K562 (cell line): Measurements from ENCODE around the gene CHD1L. TPM values are rescaled to one million over a fixed set of nuclear protein-coding genes. Genes with fewer than 3 reads are reported as not detected.
A peak's percentile ranks its signal among the peaks of the same experiment; 100 is the strongest.

ENCODE experiments used
- ATAC-seq: fragments of 200-7000 bp; cut with Tn5 transposase; 3 replicates; pipeline ENCODE4 v1.9.1; 2020; ENCODE audit warnings: moderate library complexity
- BruUV-seq: library from RNA; stranded (reverse); fragments of 400-500 nt; replicated peaks from 2 replicates; lab custom pipeline; 2021; lab: Mats Ljungman, UMichigan
- CTCF ChIA-PET: fragments of 300-600 bp; formaldehyde crosslinking; extraction: SDS; loops from one replicate; lab custom pipeline; 2021; ENCODE audit warnings: low intra/inter-chr PET ratio; lab: Yijun Ruan, JAX
- POLR2A ChIA-PET: fragments of 300-600, 350-650 bp; sonication (Branson Sonifier 250); formaldehyde crosslinking; extraction: SDS; loops from one replicate; lab custom pipeline; 2021; ENCODE audit warnings: antibody characterized with exemption, inconsistent platforms; lab: Yijun Ruan, JAX
- DNase-seq, 4 experiments: peaks; one replicate each; pipeline versions ENCODE4 v3.0.0 to v3.0.0-alpha.2; 2011 to 2018; ENCODE audit warnings: low spot score in 3 of 4, mixed read lengths in 3 of 4; ENCODE audit errors: extremely low read depth in 1 of 4
- FAIRE-seq: peaks from 2 replicates; lab custom pipeline; 2011; peaks lifted over from hg19 to GRCh38; lab: Jason Lieb, UNC
- H2AFZ ChIP-seq: 2 replicates; pipeline ENCODE4 v1.6.0; 2011; ENCODE audit warnings: low read depth, low read length, control low read depth, inconsistent platforms
- H3K27ac ChIP-seq: fragments of 200-600 bp; 3 replicates; pipeline ENCODE4 v1.8.0; 2011; ENCODE audit warnings: low read depth, mild to moderate bottlenecking, control low read depth, inconsistent platforms, low read length, moderate library complexity, mixed read lengths; ENCODE audit errors: extremely low read depth
- H3K27me3 ChIP-seq, 2 experiments: fragments of 300-600 bp in 1 of 2; 2 replicates in 1 of 2; 3 replicates in 1 of 2; pipeline versions ENCODE4 v1.6.0 to v1.8.0; 2011; ENCODE audit warnings: inconsistent platforms in 2 of 2, low read length in 2 of 2, mild to moderate bottlenecking in 1 of 2, mixed read lengths in 1 of 2, moderate library complexity in 1 of 2; ENCODE audit not compliant: control insufficient read depth in 2 of 2, insufficient read depth in 2 of 2
- H3K36me3 ChIP-seq: fragments of 300-600 bp; 3 replicates; pipeline ENCODE4 v1.8.0; 2011; ENCODE audit warnings: mild to moderate bottlenecking, low read length, inconsistent platforms; ENCODE audit not compliant: control insufficient read depth, insufficient read depth
- H3K4me1 ChIP-seq, 2 experiments: fragments of 200-600 bp in 1 of 2; replicated peaks in 1 of 2; 2 replicates in 1 of 2; 3 replicates in 1 of 2; pipeline versions ENCODE4 v1.5.1 to v1.8.0; 2011; ENCODE audit warnings: inconsistent platforms in 2 of 2, low read length in 2 of 2, mild to moderate bottlenecking in 1 of 2, mixed read lengths in 1 of 2, moderate library complexity in 1 of 2; ENCODE audit not compliant: control insufficient read depth in 2 of 2, insufficient read depth in 2 of 2
- H3K4me2 ChIP-seq: 2 replicates; pipeline ENCODE4 v1.6.1; 2011; ENCODE audit warnings: low read length, control low read depth, inconsistent platforms, mixed read lengths; ENCODE audit not compliant: insufficient read depth
- H3K4me3 ChIP-seq: fragments of 200-600 bp; sonication (generic), shearing (Covaris generic); 2 replicates; pipeline ENCODE4 v1.5.1; 2016; ENCODE audit warnings: control low read depth, inconsistent platforms
- H3K79me2 ChIP-seq: fragments of 200-600 bp; 3 replicates; pipeline ENCODE4 v1.8.0; 2011; ENCODE audit warnings: low read length, inconsistent platforms; ENCODE audit not compliant: control insufficient read depth, insufficient read depth
- H3K9ac ChIP-seq, 2 experiments: 2 replicates each; pipeline versions ENCODE4 v1.6.0 to v1.6.1; 2011; ENCODE audit warnings: low read depth in 2 of 2, low read length in 2 of 2, control low read depth in 1 of 2, inconsistent platforms in 1 of 2, mild to moderate bottlenecking in 1 of 2, mixed read lengths in 1 of 2; ENCODE audit not compliant: insufficient read depth in 1 of 2
- H3K9me1 ChIP-seq: one replicate; pipeline ENCODE4 v1.6.0; 2011; ENCODE audit warnings: inconsistent platforms, mild to moderate bottlenecking, low read length, moderate library complexity; ENCODE audit not compliant: control insufficient read depth, insufficient read depth
- H3K9me3 ChIP-seq: replicated peaks from 2 replicates; pipeline ENCODE4 v1.5.1; 2011; ENCODE audit warnings: low read depth, low read length, inconsistent platforms; ENCODE audit not compliant: control insufficient read depth, insufficient read depth
- H4K20me1 ChIP-seq: replicated peaks from 2 replicates; pipeline ENCODE4 v1.6.1; 2011; ENCODE audit warnings: low read length, inconsistent platforms, mixed read lengths; ENCODE audit not compliant: control insufficient read depth, insufficient read depth
- ARID1B ChIP-seq: fragments of 450-650 bp; IDR thresholded peaks from 2 replicates; pipeline ENCODE4 v1.6.1; 2016; ENCODE audit warnings: antibody characterized with exemption, mild to moderate bottlenecking, inconsistent platforms
- CTBP1 ChIP-seq: fragments of 450-650 bp; IDR thresholded peaks from 2 replicates; pipeline ENCODE4 v1.6.1; 2016; ENCODE audit warnings: borderline replicate concordance
- CXXC5 ChIP-seq: fragments of 250-450 bp; sonication (Bioruptor Pico); IDR thresholded peaks from 2 replicates; pipeline ENCODE4 v1.8.0; 2022; ENCODE audit warnings: inconsistent platforms, mild to moderate bottlenecking, moderate library complexity
- FOXK2 ChIP-seq, 2 experiments: fragments of 450-650 bp; IDR thresholded peaks in 1 of 2; conservative IDR thresholded peaks in 1 of 2; 2 replicates each; pipeline ENCODE4 v1.6.1; 2016; ENCODE audit warnings: low read depth in 2 of 2, mild to moderate bottlenecking in 1 of 2
- L3MBTL2 ChIP-seq: fragments of 450-650 bp; IDR thresholded peaks from 2 replicates; pipeline ENCODE4 v1.6.1; 2016; ENCODE audit warnings: mild to moderate bottlenecking, moderate library complexity
- NFRKB ChIP-seq: fragments of 450-650 bp; IDR thresholded peaks from 2 replicates; pipeline ENCODE4 v1.6.1; 2016; ENCODE audit warnings: low read depth
- POLR2A ChIP-seq: fragments of 450-650 bp; conservative IDR thresholded peaks from 2 replicates; pipeline ENCODE4 v1.6.1; 2016
- RB1 ChIP-seq: fragments of 450-650 bp; IDR thresholded peaks from 2 replicates; pipeline ENCODE4 v1.6.1; 2017; ENCODE audit warnings: low read depth, mild to moderate bottlenecking
- TRIM24 ChIP-seq, 2 experiments: fragments of 450-650 bp; IDR thresholded peaks; 2 replicates each; pipeline ENCODE4 v1.6.1; 2016
- ZSCAN29 ChIP-seq: fragments of 450-650 bp; IDR thresholded peaks from 2 replicates; pipeline ENCODE4 v1.6.1; 2017
- WGBS: fragments of 100-300 bp; shearing (Covaris generic); methylation state at CpG from one replicate; pipeline ENCODE4 v1.1.6; 2016; ENCODE audit warnings: low coverage, mixed read lengths; ENCODE audit not compliant: insufficient coverage; ENCODE audit errors: missing lambda C conversion rate; 5-methylcytosine and 5-hydroxymethylcytosine counted together
- in situ Hi-C: fragments of 300-500 bp; cut with MboI; formaldehyde crosslinking; loops from 4 replicates; pipeline ENCODE4 v1.15.0; 2018; ENCODE audit warnings: inconsistent platforms, mixed read lengths
- intact Hi-C: fragments of 100-400 bp; cut with micrococcal nuclease; formaldehyde crosslinking; loops from 2 replicates; pipeline ENCODE4 v1.14.2; 2022
- polyA plus RNA-seq, 8 experiments: library from polyadenylated mRNA; depleted of rRNA in 4 of 8; stranded (reverse) in 5 of 8; unstranded in 3 of 8; fragments of >200 nt; fragmentation: Nextera tagmentation in 2 of 8; fragmentation: Illumina TruSeq in 1 of 8; extraction: Ambion mirVana in 2 of 8; extraction: Trizol in 1 of 8; gene quantifications; 2 replicates each; pipeline versions ENCODE4 v1.2.1 to v1.2.3, GENCODE V29; 2011 to 2014; ENCODE audit warnings: inconsistent platforms in 1 of 8, missing spikeins in 1 of 8
- total RNA-seq, 7 experiments: library from RNA; depleted of rRNA in 6 of 7; stranded (reverse); fragments of >200 nt in 6 of 7; fragmentation: Illumina TruSeq in 2 of 7; extraction: Trizol in 2 of 7; gene quantifications; 2 replicates each; pipeline versions ENCODE4 v1.2.1 to v1.2.3, GENCODE V29; 2011 to 2021; ENCODE audit warnings: low replicate concordance in 1 of 7

The CHD1L gene
- total and polyA plus RNA-seq, 9 of the 15 experiments (the other 6 are each of a cell fraction or from before 2014, with no cell fraction given): 25.0 to 93.3 (median 59.1) TPM

- TF ChIP-seq ARID1B (0 out of 2 replicates have a peak, but pooled peaks have one; percentile 19), NFRKB (peak; percentile 55; the same call in 1 of the 2 replicates), ZSCAN29 (peak; percentile 95), TRIM24 (IDR thresholded peaks at IDR 0.05) (0 out of 4 replicates have a peak, but pooled peaks of 1 of the 2 experiments have one; percentile 16), CTBP1 (0 out of 2 replicates have a peak, but pooled peaks have one; percentile 22), CXXC5 (CRISPR knock-in tag) (peak; percentile 34; the same call in 1 of the 2 replicates), RB1 (0 out of 2 replicates have a peak, but pooled peaks have one; percentile 18), POLR2A (0 out of 2 replicates have a peak, but pooled peaks have one; percentile 16), FOXK2 (conservative IDR thresholded peaks at IDR 0.05 in 1 of 2, IDR thresholded peaks at IDR 0.05 in 1 of 2; ENCODE audit: low read depth in 2 of 2) (peak; percentile 61 to 77; a peak in 2 of 4 replicates), L3MBTL2 (peak; percentile 75)
- TF ChIP-seq, all 486 proteins: peak for 17; not testable (repeated sequence) for 469
Observed at GRCh38 chr1:147326933-147327687, 84.6 kb downstream of the CHD1L start (continued).

- DNase-seq (peak in 2 of 4 experiments; percentile 32 to 69), ATAC-seq (peak; percentile 64), FAIRE-seq (peak; percentile 35)
- H3K9me1 ChIP-seq: no peaks in the 10 kb centered on the region
- H2AFZ ChIP-seq: peak overlapping the region; percentile 57
- 1% methylated on average over 5 of the region's 5 CpGs for WGBS
- intact Hi-C loops: no loop called here
- H3K36me3 ChIP-seq: no peaks in the 10 kb centered on the region
- ChIA-PET POLR2A (interaction anchor here (0.7 to 1.0 kb wide), 2 partner anchors 250 to 388 kb away, joined by 3 to 4 read pairs; no protein-coding TSS in a partner anchor), CTCF (no interaction called here)
- H3K9me3 ChIP-seq: no peaks in the 10 kb centered on the region
- BruUV-seq: no TSS peak
- no peaks in the 10 kb centered on the region for H4K20me1 ChIP-seq
- H3K27me3 ChIP-seq: no peaks in the 10 kb centered on the region
- H3K4me2 ChIP-seq: peak overlapping the region; percentile 54
- no peak overlapping the region; a peak in 1 of 4 replicates for H3K9ac ChIP-seq
- H3K4me1 ChIP-seq: peaks cover 0 to 14% of the 10 kb centered on the region in 2 experiments; a peak in 2 of 5 replicates
- H3K4me3 ChIP-seq: no peak overlapping the region
- peak overlapping the region; percentile 39; the same call in 2 of the 3 replicates for H3K27ac ChIP-seq
- in situ Hi-C loops: no loop called here
- H3K79me2 ChIP-seq: no peaks in the 10 kb centered on the region
Observed at GRCh38 chr1:147334292-147334691, 91.8 kb downstream of the CHD1L start.
